HEK293 (cell line): ENCODE data around the gene MAML3.
A peak's percentile ranks its signal among the peaks of the same experiment; 100 is the strongest.

Experiments
- CTCF ChIA-PET: fragments of 350-600 bp; formaldehyde crosslinking; extraction: SDS; loops from one replicate; lab custom pipeline; 2021; ENCODE audit warnings: antibody characterized with exemption; lab: Yijun Ruan, JAX
- POLR2A ChIA-PET: fragments of 300-600 bp; formaldehyde crosslinking; extraction: SDS; loops from one replicate; lab custom pipeline; 2020; ENCODE audit warnings: antibody characterized with exemption, inconsistent platforms; lab: Yijun Ruan, JAX
- H3K27ac ChIP-seq: fragments of 200-500 bp; sonication (Bioruptor generic); 2 replicates; pipeline ENCODE4 v1.5.1; 2014; ENCODE audit warnings: low read depth, low read length, control low read depth, inconsistent platforms; ENCODE audit errors: extremely low read depth
- H3K36me3 ChIP-seq, 2 experiments: fragments of 200-500 bp in 1 of 2; sonication (Bioruptor generic) in 1 of 2; 1 replicate in 1 of 2; 2 replicates in 1 of 2; pipeline ENCODE4 v1.5.1; 2014 to 2017; ENCODE audit warnings: inconsistent platforms in 2 of 2, low read length in 2 of 2; ENCODE audit not compliant: control insufficient read depth in 2 of 2, insufficient read depth in 1 of 2
- H3K4me1 ChIP-seq: fragments of 200-500 bp; sonication (Bioruptor generic); 2 replicates; pipeline ENCODE4 v1.5.1; 2014; ENCODE audit warnings: mild to moderate bottlenecking, low read length, inconsistent platforms; ENCODE audit not compliant: control insufficient read depth, insufficient read depth
- H3K4me3 ChIP-seq: 2 replicates; pipeline ENCODE4 v1.5.1; 2011; ENCODE audit warnings: low read depth, mild to moderate bottlenecking, control low read depth, low read length, moderate library complexity
- H3K9me3 ChIP-seq: fragments of 200-500 bp; sonication (Bioruptor generic); 2 replicates; pipeline ENCODE4 v1.5.1; 2014; ENCODE audit warnings: low read depth, low read length, inconsistent platforms; ENCODE audit not compliant: control insufficient read depth, insufficient read depth
- BCL11B ChIP-seq: fragments of 450-650 bp; formaldehyde crosslinking; IDR thresholded peaks from 2 replicates; pipeline ENCODE4 v1.5.1; 2016; ENCODE audit warnings: low read depth, missing biosample characterization, missing genetic modification characterization
- EGR2 ChIP-seq: fragments of 450-650 bp; formaldehyde crosslinking; IDR thresholded peaks from 2 replicates; pipeline ENCODE4 v1.5.1; 2016; ENCODE audit warnings: low read depth, missing biosample characterization, missing genetic modification characterization
- GLIS1 ChIP-seq: fragments of 450-650 bp; formaldehyde crosslinking; IDR thresholded peaks from 2 replicates; pipeline ENCODE4 v1.5.1; 2016; ENCODE audit warnings: missing biosample characterization, missing genetic modification characterization
- HOXA7 ChIP-seq: sonication (generic); formaldehyde crosslinking; IDR thresholded peaks from 2 replicates; pipeline ENCODE4 v1.8.1; 2022; ENCODE audit warnings: missing genetic modification reagents, borderline replicate concordance
- IKZF3 ChIP-seq: fragments of 450-650 bp; IDR thresholded peaks from 2 replicates; pipeline ENCODE4 v1.5.0; 2018; ENCODE audit warnings: missing biosample characterization, mild to moderate bottlenecking, missing genetic modification characterization, moderate library complexity
- INSM2 ChIP-seq: fragments of 450-650 bp; formaldehyde crosslinking; IDR thresholded peaks from 2 replicates; pipeline ENCODE4 v1.5.1; 2016; ENCODE audit warnings: missing biosample characterization, missing genetic modification characterization
- PRDM1 ChIP-seq: fragments of 450-650 bp; formaldehyde crosslinking; IDR thresholded peaks from 2 replicates; pipeline ENCODE4; 2016; ENCODE audit warnings: missing biosample characterization, missing genetic modification characterization
- SP2 ChIP-seq: fragments of 450-650 bp; formaldehyde crosslinking; IDR thresholded peaks from 2 replicates; pipeline ENCODE4 v1.5.1; 2016; ENCODE audit warnings: missing biosample characterization, missing genetic modification characterization
- SP3 ChIP-seq: fragments of 450-650 bp; formaldehyde crosslinking; IDR thresholded peaks from 2 replicates; pipeline ENCODE4 v1.5.1; 2016; ENCODE audit warnings: missing biosample characterization, missing genetic modification characterization
- TCF7L2 ChIP-seq: IDR thresholded peaks from 2 replicates; pipeline ENCODE4 v1.6.1; 2011; ENCODE audit warnings: low read depth, mild to moderate bottlenecking, inconsistent platforms, low read length, moderate library complexity, borderline replicate concordance
- ZBTB17 ChIP-seq: fragments of 450-650 bp; formaldehyde crosslinking; IDR thresholded peaks from 2 replicates; pipeline ENCODE4 v1.5.1; 2016; ENCODE audit warnings: missing biosample characterization, missing genetic modification characterization
- ZFHX2 ChIP-seq: fragments of 450-650 bp; formaldehyde crosslinking; conservative IDR thresholded peaks from 2 replicates; pipeline ENCODE4 v1.5.1; 2016; ENCODE audit warnings: missing biosample characterization, missing genetic modification characterization
- ZFP3 ChIP-seq: fragments of 450-650 bp; formaldehyde crosslinking; IDR thresholded peaks from 2 replicates; pipeline ENCODE4 v1.5.1; 2016; ENCODE audit warnings: low read depth, missing biosample characterization, missing genetic modification characterization
- ZNF112 ChIP-seq: fragments of 450-650 bp; formaldehyde crosslinking; IDR thresholded peaks from 2 replicates; pipeline ENCODE4 v1.5.0; 2017; ENCODE audit warnings: missing biosample characterization, missing genetic modification characterization
- ZNF114 ChIP-seq: fragments of 450-650 bp; formaldehyde crosslinking; IDR thresholded peaks from 2 replicates; pipeline ENCODE4 v1.5.0; 2017; ENCODE audit warnings: missing biosample characterization, missing genetic modification characterization
- ZNF23 ChIP-seq: fragments of 450-650 bp; formaldehyde crosslinking; IDR thresholded peaks from 2 replicates; pipeline ENCODE4 v1.5.1; 2016; ENCODE audit warnings: missing biosample characterization, missing genetic modification characterization, borderline replicate concordance
- ZNF335 ChIP-seq: fragments of 450-650 bp; formaldehyde crosslinking; conservative IDR thresholded peaks from 2 replicates; pipeline ENCODE4 v1.5.1; 2016; ENCODE audit warnings: missing biosample characterization, missing genetic modification characterization
- ZNF341 ChIP-seq: fragments of 450-650 bp; formaldehyde crosslinking; IDR thresholded peaks from 2 replicates; pipeline ENCODE4; 2016; ENCODE audit warnings: low read depth, missing biosample characterization, missing genetic modification characterization
- ZNF350 ChIP-seq: fragments of 450-650 bp; formaldehyde crosslinking; IDR thresholded peaks from 2 replicates; pipeline ENCODE4 v1.5.0; 2017; ENCODE audit warnings: missing biosample characterization, mild to moderate bottlenecking, missing genetic modification characterization
- ZNF404 ChIP-seq: fragments of 450-650 bp; formaldehyde crosslinking; IDR thresholded peaks from 2 replicates; pipeline ENCODE4 v1.5.1; 2017; ENCODE audit warnings: missing biosample characterization, missing genetic modification characterization
- ZNF426 ChIP-seq: fragments of 450-650 bp; formaldehyde crosslinking; IDR thresholded peaks from 2 replicates; pipeline ENCODE4 v1.5.1; 2017; ENCODE audit warnings: missing biosample characterization, missing genetic modification characterization, mild to moderate bottlenecking, inconsistent platforms, moderate library complexity
- ZNF529 ChIP-seq: fragments of 450-650 bp; formaldehyde crosslinking; IDR thresholded peaks from 2 replicates; pipeline ENCODE4 v1.5.1; 2017; ENCODE audit warnings: missing genetic modification characterization, missing biosample characterization; ENCODE audit not compliant: insufficient replicate concordance
- ZNF558 ChIP-seq: fragments of 450-650 bp; formaldehyde crosslinking; IDR thresholded peaks from 2 replicates; pipeline ENCODE4 v1.5.1; 2016; ENCODE audit warnings: missing biosample characterization, missing genetic modification characterization
- ZNF623 ChIP-seq: fragments of 450-650 bp; formaldehyde crosslinking; IDR thresholded peaks from 2 replicates; pipeline ENCODE4 v1.5.1; 2016; ENCODE audit warnings: missing biosample characterization, missing genetic modification characterization
- ZSCAN30 ChIP-seq: fragments of 450-650 bp; IDR thresholded peaks from 2 replicates; pipeline ENCODE4 v1.5.1; 2018; ENCODE audit warnings: missing biosample characterization, mild to moderate bottlenecking, missing genetic modification characterization, moderate library complexity
- TF ChIP-seq, protein P1 (sequence below): fragments of 450-650 bp; formaldehyde crosslinking; IDR thresholded peaks from 2 replicates; pipeline ENCODE4 v1.5.1; 2017; ENCODE audit warnings: missing biosample characterization, missing genetic modification characterization
- TF ChIP-seq, protein P2 (sequence below): fragments of 450-650 bp; formaldehyde crosslinking; IDR thresholded peaks from 2 replicates; pipeline ENCODE4; 2016; ENCODE audit warnings: missing biosample characterization, missing genetic modification characterization
- TF ChIP-seq, protein P3 (sequence below): fragments of 450-650 bp; IDR thresholded peaks from 2 replicates; pipeline ENCODE4 v1.5.1; 2018; ENCODE audit warnings: missing biosample characterization, missing genetic modification characterization
- TF ChIP-seq, protein P4 (sequence below): fragments of 450-650 bp; formaldehyde crosslinking; IDR thresholded peaks from 2 replicates; pipeline ENCODE4 v1.5.1; 2016; ENCODE audit warnings: missing biosample characterization, missing genetic modification characterization, low read depth

The MAML3 gene

DNA sequence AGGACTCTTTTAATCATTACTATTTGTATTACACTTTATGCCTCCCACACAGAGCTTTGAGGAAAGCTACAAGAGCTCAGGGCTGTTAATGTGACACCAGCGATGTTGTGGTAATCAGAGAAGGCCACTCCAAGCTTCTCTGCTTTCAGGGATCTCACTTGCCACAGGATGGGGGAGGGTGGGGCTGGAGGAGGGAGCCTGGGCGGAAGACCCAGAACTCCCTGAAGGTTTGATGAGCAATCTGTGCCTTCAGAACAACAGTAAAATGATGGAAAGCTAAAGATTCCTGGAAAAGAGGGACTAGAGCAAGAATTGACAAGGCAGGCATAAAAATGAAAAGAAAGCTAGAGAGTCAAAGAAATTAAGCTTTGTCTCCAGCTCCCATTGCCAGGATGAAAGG is 75.6 kb downstream of the MAML3 start:
- H3K4me3 ChIP-seq = no peak overlapping the region
- ChIA-PET CTCF (interaction anchor here (0.6 to 1.0 kb wide), 2 partner anchors 72 to 1622 kb away, joined by 3 to 4 read pairs; no protein-coding TSS in a partner anchor), POLR2A (no interaction called here)
- TF ChIP-seq ZNF335 = 0 out of 2 replicates have a peak, but pooled peaks have one; percentile 15
- TF ChIP-seq ZBTB17 (tag by site-specific recombination) = peak; percentile 86
- 0 out of 2 replicates have a peak, but pooled peaks have one; percentile 35 for TF ChIP-seq ZSCAN30
- TF ChIP-seq EGR2 (tag by site-specific recombination) = peak; percentile 44; the same call in 1 of the 2 replicates
- TF ChIP-seq IKZF3 (tag by site-specific recombination) = peak; percentile 55; the same call in 1 of the 2 replicates
- TF ChIP-seq PRDM1 (tag by site-specific recombination) = peak; percentile 79
- peak; percentile 67 for TF ChIP-seq ZFHX2
- peak; percentile 38 for TF ChIP-seq GLIS1 (tag by site-specific recombination)
- TF ChIP-seq INSM2 (tag by site-specific recombination) = no peak
- peak; percentile 32 for TF ChIP-seq ZNF341 (tag by site-specific recombination)
- no peak for TF ChIP-seq ZNF426
- TF ChIP-seq TCF7L2 = no peak
- no peaks in the 10 kb centered on the region for H3K36me3 ChIP-seq
- H3K4me1 ChIP-seq = no peaks in the 10 kb centered on the region
- no peak overlapping the region for H3K27ac ChIP-seq
- no peaks in the 10 kb centered on the region for H3K9me3 ChIP-seq

DNA sequence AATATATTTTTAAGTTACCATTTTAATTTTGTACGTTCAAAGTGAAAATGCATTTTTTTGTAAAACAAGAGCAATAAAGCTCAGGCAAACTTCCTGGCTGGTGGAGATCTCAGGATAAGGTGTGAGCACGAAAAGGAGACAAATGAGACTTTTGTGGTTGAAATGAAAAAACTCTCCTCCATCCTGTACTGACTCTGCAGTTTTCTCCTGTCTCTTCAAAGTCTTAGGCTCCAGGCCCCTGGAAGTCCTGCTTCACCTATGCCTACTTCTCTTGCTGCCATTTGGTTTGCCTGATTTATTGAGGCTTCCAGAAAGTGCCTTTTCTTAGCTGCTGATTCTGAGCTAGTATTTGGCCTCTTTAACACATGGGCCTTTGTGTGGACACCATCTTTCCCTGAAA is 77.7 kb downstream of the MAML3 start:
- H3K4me3 ChIP-seq = no peak overlapping the region
- no peaks in the 10 kb centered on the region for H3K4me1 ChIP-seq
- ChIA-PET CTCF (no interaction called here), POLR2A (no interaction called here)
- H3K9me3 ChIP-seq = no peaks in the 10 kb centered on the region
- no peaks in the 10 kb centered on the region for H3K36me3 ChIP-seq
- no peak overlapping the region for H3K27ac ChIP-seq
- TF ChIP-seq ZNF350 (tag by site-specific recombination) = no peak
- TF ChIP-seq ZNF23 = no peak
- TF ChIP-seq, protein P1, sequence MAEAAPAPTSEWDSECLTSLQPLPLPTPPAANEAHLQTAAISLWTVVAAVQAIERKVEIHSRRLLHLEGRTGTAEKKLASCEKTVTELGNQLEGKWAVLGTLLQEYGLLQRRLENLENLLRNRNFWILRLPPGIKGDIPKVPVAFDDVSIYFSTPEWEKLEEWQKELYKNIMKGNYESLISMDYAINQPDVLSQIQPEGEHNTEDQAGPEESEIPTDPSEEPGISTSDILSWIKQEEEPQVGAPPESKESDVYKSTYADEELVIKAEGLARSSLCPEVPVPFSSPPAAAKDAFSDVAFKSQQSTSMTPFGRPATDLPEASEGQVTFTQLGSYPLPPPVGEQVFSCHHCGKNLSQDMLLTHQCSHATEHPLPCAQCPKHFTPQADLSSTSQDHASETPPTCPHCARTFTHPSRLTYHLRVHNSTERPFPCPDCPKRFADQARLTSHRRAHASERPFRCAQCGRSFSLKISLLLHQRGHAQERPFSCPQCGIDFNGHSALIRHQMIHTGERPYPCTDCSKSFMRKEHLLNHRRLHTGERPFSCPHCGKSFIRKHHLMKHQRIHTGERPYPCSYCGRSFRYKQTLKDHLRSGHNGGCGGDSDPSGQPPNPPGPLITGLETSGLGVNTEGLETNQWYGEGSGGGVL = no peak
- no peak for TF ChIP-seq ZNF623
- TF ChIP-seq BCL11B (tag by site-specific recombination) = no peak
- TF ChIP-seq ZNF341 (tag by site-specific recombination) = no peak
- no peak for TF ChIP-seq EGR2 (tag by site-specific recombination)
- no peak for TF ChIP-seq SP3 (tag by site-specific recombination)
- no peak for TF ChIP-seq HOXA7 (CRISPR knock-in tag)
- TF ChIP-seq SP2 = no peak
- TF ChIP-seq ZFP3 (tag by site-specific recombination) = no peak
- TF ChIP-seq, protein P2, sequence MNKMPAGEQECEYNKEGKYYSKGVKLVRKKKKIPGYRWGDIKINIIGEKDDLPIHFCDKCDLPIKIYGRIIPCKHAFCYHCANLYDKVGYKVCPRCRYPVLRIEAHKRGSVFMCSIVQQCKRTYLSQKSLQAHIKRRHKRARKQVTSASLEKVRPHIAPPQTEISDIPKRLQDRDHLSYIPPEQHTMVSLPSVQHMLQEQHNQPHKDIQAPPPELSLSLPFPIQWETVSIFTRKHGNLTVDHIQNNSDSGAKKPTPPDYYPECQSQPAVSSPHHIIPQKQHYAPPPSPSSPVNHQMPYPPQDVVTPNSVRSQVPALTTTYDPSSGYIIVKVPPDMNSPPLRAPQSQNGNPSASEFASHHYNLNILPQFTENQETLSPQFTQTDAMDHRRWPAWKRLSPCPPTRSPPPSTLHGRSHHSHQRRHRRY = no peak
- TF ChIP-seq ZNF112 = no peak
- TF ChIP-seq ZNF404 = no peak
- no peak for TF ChIP-seq ZNF529 (tag by site-specific recombination)
- TF ChIP-seq, protein P3, sequence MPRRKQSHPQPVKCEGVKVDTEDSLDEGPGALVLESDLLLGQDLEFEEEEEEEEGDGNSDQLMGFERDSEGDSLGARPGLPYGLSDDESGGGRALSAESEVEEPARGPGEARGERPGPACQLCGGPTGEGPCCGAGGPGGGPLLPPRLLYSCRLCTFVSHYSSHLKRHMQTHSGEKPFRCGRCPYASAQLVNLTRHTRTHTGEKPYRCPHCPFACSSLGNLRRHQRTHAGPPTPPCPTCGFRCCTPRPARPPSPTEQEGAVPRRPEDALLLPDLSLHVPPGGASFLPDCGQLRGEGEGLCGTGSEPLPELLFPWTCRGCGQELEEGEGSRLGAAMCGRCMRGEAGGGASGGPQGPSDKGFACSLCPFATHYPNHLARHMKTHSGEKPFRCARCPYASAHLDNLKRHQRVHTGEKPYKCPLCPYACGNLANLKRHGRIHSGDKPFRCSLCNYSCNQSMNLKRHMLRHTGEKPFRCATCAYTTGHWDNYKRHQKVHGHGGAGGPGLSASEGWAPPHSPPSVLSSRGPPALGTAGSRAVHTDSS (tag by site-specific recombination) = no peak
- no peak for TF ChIP-seq ZNF558
- TF ChIP-seq ZNF114 = no peak
- TF ChIP-seq, protein P4, sequence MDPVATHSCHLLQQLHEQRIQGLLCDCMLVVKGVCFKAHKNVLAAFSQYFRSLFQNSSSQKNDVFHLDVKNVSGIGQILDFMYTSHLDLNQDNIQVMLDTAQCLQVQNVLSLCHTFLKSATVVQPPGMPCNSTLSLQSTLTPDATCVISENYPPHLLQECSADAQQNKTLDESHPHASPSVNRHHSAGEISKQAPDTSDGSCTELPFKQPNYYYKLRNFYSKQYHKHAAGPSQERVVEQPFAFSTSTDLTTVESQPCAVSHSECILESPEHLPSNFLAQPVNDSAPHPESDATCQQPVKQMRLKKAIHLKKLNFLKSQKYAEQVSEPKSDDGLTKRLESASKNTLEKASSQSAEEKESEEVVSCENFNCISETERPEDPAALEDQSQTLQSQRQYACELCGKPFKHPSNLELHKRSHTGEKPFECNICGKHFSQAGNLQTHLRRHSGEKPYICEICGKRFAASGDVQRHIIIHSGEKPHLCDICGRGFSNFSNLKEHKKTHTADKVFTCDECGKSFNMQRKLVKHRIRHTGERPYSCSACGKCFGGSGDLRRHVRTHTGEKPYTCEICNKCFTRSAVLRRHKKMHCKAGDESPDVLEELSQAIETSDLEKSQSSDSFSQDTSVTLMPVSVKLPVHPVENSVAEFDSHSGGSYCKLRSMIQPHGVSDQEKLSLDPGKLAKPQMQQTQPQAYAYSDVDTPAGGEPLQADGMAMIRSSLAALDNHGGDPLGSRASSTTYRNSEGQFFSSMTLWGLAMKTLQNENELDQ (tag by site-specific recombination) = no peak
